K562 (cell line): ENCODE results near the gene ANO3. TPM values are rescaled to one million over a fixed set of nuclear protein-coding genes. Genes with fewer than 3 reads are reported as not detected.

Experiments
- ATAC-seq: fragments of 200-7000 bp; cut with Tn5 transposase; 3 replicates; pipeline ENCODE4 v1.9.1; 2020; ENCODE audit warnings: moderate library complexity
- BruUV-seq: library from RNA; stranded (reverse); fragments of 400-500 nt; replicated peaks from 2 replicates; lab custom pipeline; 2021; lab: Mats Ljungman, UMichigan
- CTCF ChIA-PET: fragments of 300-600 bp; formaldehyde crosslinking; extraction: SDS; loops from one replicate; lab custom pipeline; 2021; ENCODE audit warnings: low intra/inter-chr PET ratio; lab: Yijun Ruan, JAX
- POLR2A ChIA-PET: fragments of 300-600, 350-650 bp; sonication (Branson Sonifier 250); formaldehyde crosslinking; extraction: SDS; loops from one replicate; lab custom pipeline; 2021; ENCODE audit warnings: antibody characterized with exemption, inconsistent platforms; lab: Yijun Ruan, JAX
- DNase-seq, 4 experiments: peaks; one replicate each; pipeline versions ENCODE4 v3.0.0 to v3.0.0-alpha.2; 2011 to 2018; ENCODE audit warnings: low spot score in 3 of 4, mixed read lengths in 3 of 4; ENCODE audit errors: extremely low read depth in 1 of 4
- FAIRE-seq: peaks from 2 replicates; lab custom pipeline; 2011; peaks lifted over from hg19 to GRCh38; lab: Jason Lieb, UNC
- H2AFZ ChIP-seq: 2 replicates; pipeline ENCODE4 v1.6.0; 2011; ENCODE audit warnings: low read depth, low read length, control low read depth, inconsistent platforms
- H3K27ac ChIP-seq: fragments of 200-600 bp; 3 replicates; pipeline ENCODE4 v1.8.0; 2011; ENCODE audit warnings: low read depth, mild to moderate bottlenecking, control low read depth, inconsistent platforms, low read length, moderate library complexity, mixed read lengths; ENCODE audit errors: extremely low read depth
- H3K27me3 ChIP-seq, 2 experiments: fragments of 300-600 bp in 1 of 2; 2 replicates in 1 of 2; 3 replicates in 1 of 2; pipeline versions ENCODE4 v1.6.0 to v1.8.0; 2011; ENCODE audit warnings: inconsistent platforms in 2 of 2, low read length in 2 of 2, mild to moderate bottlenecking in 1 of 2, mixed read lengths in 1 of 2, moderate library complexity in 1 of 2; ENCODE audit not compliant: control insufficient read depth in 2 of 2, insufficient read depth in 2 of 2
- H3K36me3 ChIP-seq: fragments of 300-600 bp; 3 replicates; pipeline ENCODE4 v1.8.0; 2011; ENCODE audit warnings: mild to moderate bottlenecking, low read length, inconsistent platforms; ENCODE audit not compliant: control insufficient read depth, insufficient read depth
- H3K4me1 ChIP-seq, 2 experiments: fragments of 200-600 bp in 1 of 2; replicated peaks in 1 of 2; 2 replicates in 1 of 2; 3 replicates in 1 of 2; pipeline versions ENCODE4 v1.5.1 to v1.8.0; 2011; ENCODE audit warnings: inconsistent platforms in 2 of 2, low read length in 2 of 2, mild to moderate bottlenecking in 1 of 2, mixed read lengths in 1 of 2, moderate library complexity in 1 of 2; ENCODE audit not compliant: control insufficient read depth in 2 of 2, insufficient read depth in 2 of 2
- H3K4me2 ChIP-seq: 2 replicates; pipeline ENCODE4 v1.6.1; 2011; ENCODE audit warnings: low read length, control low read depth, inconsistent platforms, mixed read lengths; ENCODE audit not compliant: insufficient read depth
- H3K4me3 ChIP-seq: fragments of 200-600 bp; sonication (generic), shearing (Covaris generic); 2 replicates; pipeline ENCODE4 v1.5.1; 2016; ENCODE audit warnings: control low read depth, inconsistent platforms
- H3K79me2 ChIP-seq: fragments of 200-600 bp; 3 replicates; pipeline ENCODE4 v1.8.0; 2011; ENCODE audit warnings: low read length, inconsistent platforms; ENCODE audit not compliant: control insufficient read depth, insufficient read depth
- H3K9ac ChIP-seq, 2 experiments: 2 replicates each; pipeline versions ENCODE4 v1.6.0 to v1.6.1; 2011; ENCODE audit warnings: low read depth in 2 of 2, low read length in 2 of 2, control low read depth in 1 of 2, inconsistent platforms in 1 of 2, mild to moderate bottlenecking in 1 of 2, mixed read lengths in 1 of 2; ENCODE audit not compliant: insufficient read depth in 1 of 2
- H3K9me1 ChIP-seq: one replicate; pipeline ENCODE4 v1.6.0; 2011; ENCODE audit warnings: inconsistent platforms, mild to moderate bottlenecking, low read length, moderate library complexity; ENCODE audit not compliant: control insufficient read depth, insufficient read depth
- H3K9me3 ChIP-seq: replicated peaks from 2 replicates; pipeline ENCODE4 v1.5.1; 2011; ENCODE audit warnings: low read depth, low read length, inconsistent platforms; ENCODE audit not compliant: control insufficient read depth, insufficient read depth
- H4K20me1 ChIP-seq: replicated peaks from 2 replicates; pipeline ENCODE4 v1.6.1; 2011; ENCODE audit warnings: low read length, inconsistent platforms, mixed read lengths; ENCODE audit not compliant: control insufficient read depth, insufficient read depth
- GMEB1 ChIP-seq: fragments of 250-450 bp; sonication (Bioruptor Pico); IDR thresholded peaks from 2 replicates; pipeline ENCODE4 v1.4.0; 2020; ENCODE audit warnings: mild to moderate bottlenecking
- GTF2A2 ChIP-seq: IDR thresholded peaks from 2 replicates; pipeline ENCODE4 v1.6.1; 2016; ENCODE audit warnings: mild to moderate bottlenecking, missing genetic modification characterization, missing compliant biosample characterization
- MGA ChIP-seq: fragments of 450-650 bp; IDR thresholded peaks from 2 replicates; pipeline ENCODE4 v1.6.1; 2016; ENCODE audit warnings: mild to moderate bottlenecking, moderate library complexity
- PHTF2 ChIP-seq: fragments of 250-450 bp; sonication (Bioruptor Pico); IDR thresholded peaks from 2 replicates; pipeline ENCODE4 v1.5.0; 2021; ENCODE audit warnings: mild to moderate bottlenecking
- RBFOX2 ChIP-seq: fragments of 200-400 bp; formaldehyde crosslinking; IDR thresholded peaks from 2 replicates; pipeline ENCODE4 v1.6.1; 2017; ENCODE audit warnings: low read depth, mild to moderate bottlenecking, low read length, moderate library complexity
- SREBF2 ChIP-seq: sonication (generic); formaldehyde crosslinking; IDR thresholded peaks from 2 replicates; pipeline ENCODE4 v1.4.0; 2020; ENCODE audit warnings: mild to moderate bottlenecking, missing genetic modification reagents
- TARDBP ChIP-seq: fragments of 450-650 bp; IDR thresholded peaks from 2 replicates; pipeline ENCODE4 v1.6.1; 2016
- XRCC4 ChIP-seq: IDR thresholded peaks from one replicate; pipeline ENCODE4 v1.6.1; 2011; ENCODE audit not compliant: insufficient read depth, insufficient read length; ENCODE audit errors: extremely low read depth
- ZNF76 ChIP-seq: fragments of 250-450 bp; sonication (Bioruptor Pico); IDR thresholded peaks from 2 replicates; pipeline ENCODE4 v1.4.0; 2020; ENCODE audit warnings: mild to moderate bottlenecking, moderate library complexity, borderline replicate concordance
- WGBS: fragments of 100-300 bp; shearing (Covaris generic); methylation state at CpG from one replicate; pipeline ENCODE4 v1.1.6; 2016; ENCODE audit warnings: low coverage, mixed read lengths; ENCODE audit not compliant: insufficient coverage; ENCODE audit errors: missing lambda C conversion rate; 5-methylcytosine and 5-hydroxymethylcytosine counted together
- in situ Hi-C: fragments of 300-500 bp; cut with MboI; formaldehyde crosslinking; loops from 4 replicates; pipeline ENCODE4 v1.15.0; 2018; ENCODE audit warnings: inconsistent platforms, mixed read lengths
- intact Hi-C: fragments of 100-400 bp; cut with micrococcal nuclease; formaldehyde crosslinking; loops from 2 replicates; pipeline ENCODE4 v1.14.2; 2022
- polyA plus RNA-seq, 8 experiments: library from polyadenylated mRNA; depleted of rRNA in 4 of 8; stranded (reverse) in 5 of 8; unstranded in 3 of 8; fragments of >200 nt; fragmentation: Nextera tagmentation in 2 of 8; fragmentation: Illumina TruSeq in 1 of 8; extraction: Ambion mirVana in 2 of 8; extraction: Trizol in 1 of 8; gene quantifications; 2 replicates each; pipeline versions ENCODE4 v1.2.1 to v1.2.3, GENCODE V29; 2011 to 2014; ENCODE audit warnings: inconsistent platforms in 1 of 8, missing spikeins in 1 of 8
- total RNA-seq, 7 experiments: library from RNA; depleted of rRNA in 6 of 7; stranded (reverse); fragments of >200 nt in 6 of 7; fragmentation: Illumina TruSeq in 2 of 7; extraction: Trizol in 2 of 7; gene quantifications; 2 replicates each; pipeline versions ENCODE4 v1.2.1 to v1.2.3, GENCODE V29; 2011 to 2021; ENCODE audit warnings: low replicate concordance in 1 of 7

The ANO3 gene
- total and polyA plus RNA-seq, 9 of the 15 experiments (the other 6 are each of a cell fraction or from before 2014, with no cell fraction given) = 0.01 to 0.13 (median 0.04) TPM; not detected in 1

GRCh38 chr11:26537341-26537740, 205.4 kb downstream of the ANO3 start:
- no peak for FAIRE-seq
- BruUV-seq = no TSS peak
- in situ Hi-C loops = no loop called here
- H3K27me3 ChIP-seq = no peaks in the 10 kb centered on the region
- DNase-seq = no peak
- no peaks in the 10 kb centered on the region for H4K20me1 ChIP-seq
- no peak overlapping the region for H3K9ac ChIP-seq
- intact Hi-C loops = no loop called here
- H2AFZ ChIP-seq = no peak overlapping the region
- TF ChIP-seq GTF2A2 (no peak), GMEB1 (no peak), XRCC4 (no peak), RBFOX2 (no peak), SREBF2 (CRISPR knock-in tag) (no peak), MGA (no peak), TARDBP (no peak), PHTF2 (CRISPR knock-in tag) (no peak), ZNF76 (CRISPR knock-in tag) (no peak)
- no peak overlapping the region for H3K27ac ChIP-seq
- H3K4me2 ChIP-seq = no peak overlapping the region
- no peaks in the 10 kb centered on the region for H3K4me1 ChIP-seq
- ATAC-seq = no peak
- no peaks in the 10 kb centered on the region for H3K79me2 ChIP-seq
- 0% methylated on average over 4 of the region's 4 CpGs for WGBS
- no peaks in the 10 kb centered on the region for H3K9me3 ChIP-seq
- H3K4me3 ChIP-seq = no peak overlapping the region
- no peaks in the 10 kb centered on the region for H3K36me3 ChIP-seq
- H3K9me1 ChIP-seq = no peaks in the 10 kb centered on the region
- ChIA-PET POLR2A (no interaction called here), CTCF (no interaction called here)
